DMS53 treated with DMSO at 0.1 percent for 48 hours (cell line): ENCODE results near the gene NUDT5.
A peak's percentile ranks its signal among the peaks of the same experiment; 100 is the strongest.

Experiments used
- DNase-seq: peaks from one replicate; lab custom pipeline; 2025; ENCODE audit not compliant: unreplicated experiment; lab: John Stamatoyannopoulos, UW

NUDT5 gene

GRCh38 chr10:12165036-12165435 lies 30.7 kb downstream of the NUDT5 start:
- no peak for DNase-seq

- no peak for DNase-seq
Measured at GRCh38 chr10:12164085-12164484, 31.6 kb downstream of the NUDT5 start.

GRCh38 chr10:12162927-12163326 lies 32.8 kb downstream of the NUDT5 start:
- DNase-seq: no peak

GRCh38 chr10:12160664-12161063 lies 35.0 kb downstream of the NUDT5 start:
- no peak for DNase-seq

GRCh38 chr10:12158111-12158510 lies 37.6 kb downstream of the NUDT5 start:
- DNase-seq: no peak

- no peak for DNase-seq
Measured at GRCh38 chr10:12156367-12157123, 39.1 kb downstream of the NUDT5 start.

- DNase-seq: no peak
Measured at GRCh38 chr10:12154516-12154915, 41.2 kb downstream of the NUDT5 start.

DNA sequence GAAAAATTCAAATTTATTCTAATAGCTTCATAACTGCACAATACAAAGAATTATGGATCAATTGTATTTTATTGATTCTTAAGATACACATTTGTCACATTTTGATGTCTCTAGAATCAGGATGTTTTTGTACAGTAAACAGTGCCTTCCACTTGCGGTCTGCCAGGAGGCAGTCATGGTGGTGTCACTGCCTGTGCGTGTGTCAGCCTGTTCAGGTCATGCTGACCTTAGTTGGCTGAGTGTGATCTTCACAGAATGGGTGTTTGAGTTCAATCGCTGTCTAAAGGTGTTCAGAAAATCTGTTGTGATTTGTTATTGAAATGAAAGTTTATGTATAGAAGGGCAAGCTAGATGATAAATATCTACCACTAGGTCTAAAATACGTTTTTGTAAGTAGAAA lies 45.5 kb downstream of the NUDT5 start:
- DNase-seq: no peak

DNA sequence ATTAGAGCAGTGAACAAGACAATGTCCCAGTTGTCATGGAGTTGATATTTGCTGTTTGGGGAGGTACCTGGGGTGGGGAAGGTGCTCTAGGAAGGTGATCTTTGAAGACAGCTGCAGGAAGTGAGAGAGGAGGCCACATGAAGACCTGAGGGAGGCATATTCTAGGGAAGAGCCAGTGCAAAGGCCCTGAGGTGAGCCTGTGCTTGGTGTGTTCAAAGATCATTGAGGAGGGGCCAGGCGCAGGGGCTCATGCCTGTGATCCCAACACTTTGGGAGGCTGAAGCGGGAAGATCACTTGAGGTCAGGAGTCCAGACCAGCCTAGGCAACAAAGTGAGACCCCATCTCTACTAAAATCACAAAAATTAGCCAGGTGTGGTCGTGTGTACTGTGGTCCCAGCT lies 51.2 kb downstream of the NUDT5 start:
- DNase-seq: no peak

DNA sequence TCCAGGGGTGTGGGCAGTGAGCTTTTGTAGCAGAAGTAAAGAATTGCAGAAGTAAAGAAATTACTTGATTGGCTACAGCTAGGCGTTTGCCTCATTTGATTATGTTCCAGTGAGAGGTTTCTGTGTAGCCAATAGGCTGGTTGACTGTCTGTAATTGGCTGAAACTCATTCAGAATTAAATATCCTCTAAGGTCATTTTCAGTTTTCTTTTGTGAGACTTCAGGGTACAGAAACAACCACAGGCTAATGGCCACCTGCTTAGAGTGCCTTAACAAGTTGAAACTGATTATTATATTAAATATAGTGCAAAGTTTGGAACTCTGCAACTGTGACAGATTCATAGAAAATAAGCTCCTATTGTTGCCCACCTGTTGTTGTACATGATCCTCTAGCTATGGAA lies 55.7 kb downstream of the NUDT5 start:
- DNase-seq: no peak

DNA sequence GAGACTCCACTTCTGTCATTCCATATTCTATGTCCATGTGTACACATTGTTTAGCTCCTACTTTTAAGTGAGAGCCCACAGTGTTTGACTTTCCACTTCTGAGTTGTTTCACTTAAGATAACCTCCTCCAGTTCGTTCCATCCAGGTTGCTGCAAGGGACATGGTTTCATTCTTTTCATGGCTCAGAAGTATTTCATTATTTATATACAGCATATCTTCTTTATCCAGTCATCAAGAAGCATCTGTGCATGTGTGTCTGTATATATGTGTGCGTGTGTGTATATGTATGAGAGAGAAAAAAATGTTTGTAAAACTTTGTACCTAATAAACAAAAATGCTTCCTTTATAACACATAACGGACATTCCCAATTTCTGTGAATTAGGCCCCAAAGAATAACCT lies 60.1 kb downstream of the NUDT5 start:
- no peak for DNase-seq

DNA sequence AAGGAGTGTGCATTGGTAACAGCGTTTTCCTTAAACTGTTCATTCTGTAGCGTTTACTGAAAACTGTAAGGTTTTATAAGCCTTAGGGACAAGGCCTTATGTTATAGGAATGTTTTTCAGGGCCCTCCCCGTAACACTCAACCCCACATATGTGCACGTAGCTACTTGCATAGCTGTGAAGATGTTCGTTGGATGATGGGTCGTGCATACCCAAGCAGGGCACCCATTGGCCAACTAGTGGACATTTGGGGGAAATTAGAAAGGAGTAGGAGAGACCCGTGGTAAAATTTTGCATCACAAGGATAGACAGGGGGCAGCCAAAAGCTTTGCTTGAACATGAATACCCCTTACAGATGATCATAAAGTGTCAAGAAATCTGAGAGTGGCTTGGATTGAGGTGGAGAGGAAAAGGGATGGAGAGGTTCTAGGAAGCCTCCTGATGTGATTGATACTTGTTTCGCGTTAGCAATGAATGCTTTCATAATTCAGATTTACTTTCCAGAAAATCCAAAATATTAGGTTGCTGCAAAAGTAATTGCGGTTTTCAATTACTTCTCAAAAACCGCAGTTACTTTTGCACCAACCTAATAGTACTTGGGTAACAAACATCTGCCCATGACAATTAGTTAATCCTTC lies 65.3 kb downstream of the NUDT5 start:
- DNase-seq: peak; percentile 21

GRCh38 chr10:12129222-12130111 lies 66.2 kb downstream of the NUDT5 start, which contains the start of gene SEC61A2:
Gene SEC61A2, plus strand, starts transcription at chr10:12129677. Its CDS starts 111 bp downstream, at chr10:12129788.
- peak; percentile 88 for DNase-seq

DNA sequence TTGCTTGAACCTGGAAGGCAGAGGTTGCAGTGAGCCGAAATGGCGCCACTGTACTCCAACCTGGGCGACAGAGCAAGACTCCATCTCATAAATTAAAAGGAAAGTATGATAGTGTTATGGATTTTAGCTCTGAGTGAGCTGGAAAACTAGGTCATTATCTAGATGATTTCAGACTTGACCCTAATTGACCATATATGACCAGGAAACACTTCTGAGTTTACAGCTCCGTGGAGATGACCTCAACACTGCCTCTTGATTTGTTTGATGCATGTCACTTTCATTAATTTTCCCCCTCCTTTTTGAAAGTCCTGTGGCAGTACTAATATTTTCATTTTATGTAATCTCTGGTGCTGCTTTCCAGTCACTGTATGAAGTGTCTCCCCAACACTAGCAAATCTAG lies 74.0 kb downstream of the NUDT5 start:
- peak; percentile 11 for DNase-seq
